Astrocyte of the spinal cord (primary cell): ENCODE data around the gene BCAS4.
"Not testable (repeated sequence)": the region's sequence is repeated elsewhere in the genome, so short reads cannot be mapped to it uniquely, and the experiment has no call there.

ENCODE experiments used
- DNase-seq: peaks from one replicate; pipeline ENCODE4 v3.0.0; 2011; ENCODE audit warnings: low read depth, low spot score
- H3K4me3 ChIP-seq: 2 replicates; pipeline ENCODE4 v1.5.1; 2011; ENCODE audit warnings: low read depth, mild to moderate bottlenecking, low read length, moderate library complexity
- in situ Hi-C: cut with HindIII; loops from 2 replicates; pipeline ENCODE4 v1.10.0; 2017; ENCODE audit warnings: low sequenced_read_pairs
- TF ChIP-seq, protein P1 (sequence below): IDR thresholded peaks from 2 replicates; pipeline ENCODE4 v1.5.1; 2012; ENCODE audit warnings: low read depth, mild to moderate bottlenecking, low read length, inconsistent platforms

Gene BCAS4

DNA sequence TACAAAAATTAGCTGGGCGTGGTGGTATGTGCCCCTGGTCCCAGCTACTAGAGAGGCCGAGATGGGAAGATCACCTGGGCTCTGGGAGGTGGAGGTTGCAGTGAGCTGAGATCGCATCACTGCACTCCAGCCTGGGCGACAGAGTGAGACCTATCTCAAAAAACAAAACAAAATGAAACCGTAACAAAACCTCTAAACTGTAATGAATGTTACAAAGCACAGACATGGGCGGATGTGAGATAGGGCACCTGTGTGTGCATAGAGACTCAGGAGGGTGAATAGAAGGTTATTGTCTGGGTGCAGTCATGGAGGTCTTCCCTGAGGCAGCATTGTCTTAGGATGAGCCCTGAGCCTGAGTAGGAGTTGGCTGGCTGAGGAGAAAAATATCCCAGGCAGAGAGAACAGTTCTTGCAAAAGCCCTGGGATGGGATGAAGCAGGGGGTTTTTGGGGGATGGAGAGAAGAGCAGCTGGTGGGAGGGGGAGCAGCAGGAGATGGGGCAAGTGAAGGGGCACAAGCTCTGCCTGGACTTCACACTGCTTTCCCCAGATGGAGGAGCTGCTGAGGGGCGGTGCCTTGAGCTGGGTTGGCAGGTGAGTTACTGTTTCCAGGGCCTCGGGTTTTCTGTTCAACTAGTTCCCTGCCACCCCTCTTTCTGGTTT, 5.2 kb downstream of the BCAS4 start:
- TF ChIP-seq, protein P1, sequence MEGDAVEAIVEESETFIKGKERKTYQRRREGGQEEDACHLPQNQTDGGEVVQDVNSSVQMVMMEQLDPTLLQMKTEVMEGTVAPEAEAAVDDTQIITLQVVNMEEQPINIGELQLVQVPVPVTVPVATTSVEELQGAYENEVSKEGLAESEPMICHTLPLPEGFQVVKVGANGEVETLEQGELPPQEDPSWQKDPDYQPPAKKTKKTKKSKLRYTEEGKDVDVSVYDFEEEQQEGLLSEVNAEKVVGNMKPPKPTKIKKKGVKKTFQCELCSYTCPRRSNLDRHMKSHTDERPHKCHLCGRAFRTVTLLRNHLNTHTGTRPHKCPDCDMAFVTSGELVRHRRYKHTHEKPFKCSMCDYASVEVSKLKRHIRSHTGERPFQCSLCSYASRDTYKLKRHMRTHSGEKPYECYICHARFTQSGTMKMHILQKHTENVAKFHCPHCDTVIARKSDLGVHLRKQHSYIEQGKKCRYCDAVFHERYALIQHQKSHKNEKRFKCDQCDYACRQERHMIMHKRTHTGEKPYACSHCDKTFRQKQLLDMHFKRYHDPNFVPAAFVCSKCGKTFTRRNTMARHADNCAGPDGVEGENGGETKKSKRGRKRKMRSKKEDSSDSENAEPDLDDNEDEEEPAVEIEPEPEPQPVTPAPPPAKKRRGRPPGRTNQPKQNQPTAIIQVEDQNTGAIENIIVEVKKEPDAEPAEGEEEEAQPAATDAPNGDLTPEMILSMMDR, result no peak
- DNase-seq, result no peak
- in situ Hi-C loops, result no loop called here
- H3K4me3 ChIP-seq, result no peak overlapping the region

DNA sequence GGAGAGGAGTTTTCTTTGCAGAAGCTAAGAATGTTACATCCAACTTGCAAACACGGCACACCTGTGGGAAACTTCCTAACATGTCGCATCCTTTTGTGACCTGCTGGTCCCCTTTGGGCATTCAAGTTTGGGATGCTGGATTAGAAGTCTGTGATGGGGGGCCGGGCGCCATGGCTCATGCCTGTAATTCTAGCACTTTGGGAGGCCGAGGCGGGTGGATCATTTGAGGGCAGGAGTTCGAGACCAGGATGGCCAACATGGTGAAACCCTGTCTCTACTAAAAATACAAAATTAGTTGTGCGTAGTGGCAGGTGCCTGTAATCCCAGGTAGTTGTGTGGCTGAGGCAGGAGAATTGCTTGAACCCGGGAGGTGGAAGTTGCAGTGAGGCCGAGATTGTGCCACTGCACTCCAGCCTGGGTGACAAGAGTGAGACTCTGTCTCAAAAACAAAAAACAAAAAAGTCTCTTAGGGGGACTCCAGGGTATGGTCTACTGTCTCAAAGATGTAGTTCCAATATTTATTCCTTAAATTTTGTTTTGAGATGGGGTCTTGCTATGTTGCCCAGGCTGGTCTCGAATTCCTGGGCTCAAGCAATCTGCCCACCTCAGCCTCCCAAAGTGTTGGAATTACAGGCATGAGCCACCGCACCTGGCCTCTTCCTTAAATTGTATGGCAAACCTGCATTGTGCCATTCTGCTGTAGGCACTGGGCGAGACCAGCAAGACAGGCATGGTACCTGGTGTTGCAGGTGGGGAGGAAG, 6.3 kb downstream of the BCAS4 start:
- H3K4me3 ChIP-seq, in situ Hi-C loops, DNase-seq: not testable (repeated sequence)

DNA sequence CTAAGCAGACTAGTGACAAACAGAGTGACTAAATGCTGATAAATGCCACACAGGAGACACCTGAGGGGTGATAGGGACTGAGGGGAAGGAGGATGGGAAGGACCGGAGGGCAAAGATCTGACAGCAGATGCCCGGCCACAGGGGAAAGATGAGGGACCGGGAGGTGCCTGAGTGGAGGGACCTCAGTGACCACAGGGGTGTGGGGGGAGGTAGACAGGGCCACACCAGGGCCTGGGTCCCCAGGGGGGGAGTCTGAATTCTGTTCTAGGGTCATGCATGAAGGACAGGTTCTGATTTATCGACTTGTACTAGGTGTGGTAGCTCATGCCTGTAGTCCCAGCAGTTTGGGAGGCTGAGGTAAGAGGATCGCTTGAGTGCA, 6.9 kb downstream of the BCAS4 start:
- TF ChIP-seq, protein P1, result no peak
- in situ Hi-C loops, result no loop called here
- DNase-seq, result no peak
- no peak overlapping the region for H3K4me3 ChIP-seq

DNA sequence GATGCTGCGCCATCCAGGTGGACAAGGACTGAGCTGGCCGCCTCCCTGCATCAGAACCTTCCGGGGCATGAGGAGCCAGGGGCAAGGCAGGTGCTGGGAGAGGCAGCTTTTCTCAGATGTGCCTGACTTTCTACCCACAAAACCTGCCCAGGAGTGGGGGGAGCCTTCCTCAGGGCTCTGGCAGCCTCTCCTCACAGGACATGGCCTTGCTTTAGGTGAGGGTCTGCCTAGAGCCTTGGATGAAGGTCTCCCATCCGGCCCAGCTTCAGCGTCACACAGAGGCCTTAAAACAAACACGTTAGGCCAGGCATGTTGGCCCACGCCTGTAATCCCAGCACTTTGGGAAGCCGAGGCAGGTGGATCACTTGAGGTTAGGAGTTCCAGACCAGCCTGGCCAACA, 7.4 kb downstream of the BCAS4 start:
- in situ Hi-C loops, result no loop called here
- no peak for DNase-seq
- no peak overlapping the region for H3K4me3 ChIP-seq
- TF ChIP-seq, protein P1, result no peak

DNA sequence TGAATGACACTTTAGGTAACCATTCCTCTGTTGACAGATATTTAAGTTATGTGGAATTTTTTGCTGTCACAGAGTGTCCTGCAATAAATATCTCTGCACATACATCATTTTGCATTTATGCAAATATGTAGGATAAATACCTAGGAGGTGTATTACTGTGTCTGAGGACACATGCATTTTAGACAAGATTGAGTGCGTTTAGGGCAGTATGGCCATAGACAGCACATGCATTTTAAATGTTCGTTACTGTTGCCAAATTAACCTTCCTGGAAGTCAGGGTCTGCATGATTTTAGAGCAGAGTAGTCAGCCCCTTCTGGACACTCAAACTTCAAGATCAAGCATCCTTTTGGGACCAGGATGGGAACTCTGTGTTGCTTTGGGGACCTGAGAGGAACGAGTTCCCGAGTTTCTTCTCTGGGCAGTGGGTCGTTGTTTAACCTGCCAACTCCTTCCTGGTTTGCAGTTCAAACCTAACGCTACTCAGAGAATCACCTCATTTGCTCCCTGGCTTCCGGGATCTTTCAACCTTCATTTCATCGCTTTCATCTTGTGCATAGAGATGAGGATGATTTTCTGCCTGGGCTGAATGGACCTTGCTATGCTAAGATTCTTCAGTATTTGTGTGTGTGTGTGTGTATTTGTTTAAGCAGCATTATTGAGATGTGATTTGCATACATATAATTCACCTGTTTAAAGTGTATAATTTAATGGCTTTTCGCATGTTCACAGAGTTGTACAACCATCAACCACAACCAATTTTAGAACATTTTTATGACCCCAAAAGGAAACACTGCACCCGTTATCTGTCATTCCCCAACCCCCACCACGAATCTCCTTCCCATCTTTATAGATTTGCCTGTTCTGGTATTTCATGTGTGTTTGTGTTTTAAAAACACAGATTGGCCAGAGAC, 9.8 kb downstream of the BCAS4 start:
- DNase-seq, result no peak
- H3K4me3 ChIP-seq, result no peak overlapping the region
- TF ChIP-seq, protein P1, result no peak
- in situ Hi-C loops, result no loop called here

DNA sequence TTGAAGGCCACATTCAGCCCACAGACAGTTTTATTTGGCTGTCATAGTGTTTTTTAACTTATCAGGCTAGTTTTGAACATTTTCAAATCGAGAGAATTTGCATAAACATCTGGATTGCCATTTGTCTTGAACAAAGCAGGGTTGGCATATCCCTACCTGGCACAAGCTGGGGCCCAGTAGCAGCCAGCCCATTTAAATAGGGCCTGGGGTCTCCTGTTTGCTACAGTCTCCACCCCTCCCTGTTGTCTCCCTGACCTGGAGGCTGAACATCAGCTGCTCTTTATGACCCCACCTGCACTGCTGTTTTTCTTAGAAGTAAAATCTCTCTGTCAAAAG, 10.5 kb downstream of the BCAS4 start:
- TF ChIP-seq, protein P1, result no peak
- H3K4me3 ChIP-seq, result no peak overlapping the region
- no peak for DNase-seq
- in situ Hi-C loops, result no loop called here
